ENCODE results near the gene IFITM5. TPM values are rescaled to one million over a fixed set of nuclear protein-coding genes. Genes with fewer than 3 reads are reported as not detected.

Gene IFITM5
- total RNA-seq, result not detected in 2 replicates

GRCh38 chr11:299081-299891 is at the start of gene IFITM5:
TSS of gene IFITM5 (minus strand) at chr11:299526. CDS start at chr11:299490, 36 bp downstream.

GRCh38 chr11:313787-314553 is 14.6 kb upstream of the IFITM5 start, which contains the start of gene IFITM1:
TSS of gene IFITM1 (plus strand) at chr11:314040. CDS start at chr11:314171, 131 bp downstream.

GRCh38 chr11:307766-308708 is 8.7 kb upstream of the IFITM5 start, which contains the start of gene IFITM2:
TSS of gene IFITM2 (plus strand) at chr11:307816. CDS start at chr11:308193, 377 bp downstream.

GRCh38 chr11:288478-289397 is 10.6 kb downstream of the IFITM5 start, which contains the start of gene PGGHG:
TSS of gene PGGHG (plus strand) at chr11:289126. CDS start at chr11:289817, 691 bp downstream.

GRCh38 chr11:278001-278951 is 21.1 kb downstream of the IFITM5 start, which contains the start of gene NLRP6:
TSS of gene NLRP6 (plus strand) at chr11:278407. CDS start at chr11:278570, 163 bp downstream.

Other genes with a start within 250 kb of the IFITM5 start
- gene SCGB1C1, start 106.4 kb downstream of the IFITM5 start, total RNA-seq, result not detected in 2 replicates
- gene BET1L, start 92.1 kb downstream of the IFITM5 start, total RNA-seq, result 17.9 and 21.6 TPM in 2 replicates
- 126 and 131 TPM in 2 replicates for gene RIC8A, start 91.8 kb downstream of the IFITM5 start, total RNA-seq
- gene SIRT3, start 63.2 kb downstream of the IFITM5 start, total RNA-seq, result 6.2 and 8.2 TPM in 2 replicates
- 118 and 202 TPM in 2 replicates for gene PSMD13, start 62.5 kb downstream of the IFITM5 start, total RNA-seq
- gene NLRP6, start 21.1 kb downstream of the IFITM5 start, total RNA-seq, result not detected in 2 replicates
- 7.3 and 10.7 TPM in 2 replicates for gene PGGHG, start 10.4 kb downstream of the IFITM5 start, total RNA-seq
- 11.0 and 15.6 TPM in 2 replicates for gene IFITM2, start 8.3 kb upstream of the IFITM5 start, total RNA-seq
- gene IFITM1, start 14.5 kb upstream of the IFITM5 start, total RNA-seq, result 12.1 and 23.9 TPM in 2 replicates
- gene IFITM3, start 21.3 kb upstream of the IFITM5 start, total RNA-seq, result 17.3 and 29.5 TPM in 2 replicates
- gene B4GALNT4, start 70.0 kb upstream of the IFITM5 start, total RNA-seq, result 1.00 and 1.8 TPM in 2 replicates
- gene PKP3, start 94.7 kb upstream of the IFITM5 start, total RNA-seq, result 0.66 and 0.87 TPM in 2 replicates
- gene SIGIRR, start 115.5 kb upstream of the IFITM5 start, total RNA-seq, result 6.0 and 8.2 TPM in 2 replicates
- not detected in 2 replicates for gene ANO9, start 142.5 kb upstream of the IFITM5 start, total RNA-seq
- gene PTDSS2, start 150.8 kb upstream of the IFITM5 start, total RNA-seq, result 46.3 and 58.1 TPM in 2 replicates
- 402 and 468 TPM in 2 replicates for gene RNH1, start 207.7 kb upstream of the IFITM5 start, total RNA-seq
- gene HRAS, start 236.1 kb upstream of the IFITM5 start, total RNA-seq, result 51.5 and 91.3 TPM in 2 replicates
- 0.62 and 0.77 TPM in 2 replicates for gene LRRC56, start 238.0 kb upstream of the IFITM5 start, total RNA-seq

Data from uterine smooth muscle cell (primary cell).